Measurements from ENCODE around the gene NAV3.
A peak's percentile ranks its signal among the peaks of the same experiment; 100 is the strongest.

The NAV3 gene

DNA sequence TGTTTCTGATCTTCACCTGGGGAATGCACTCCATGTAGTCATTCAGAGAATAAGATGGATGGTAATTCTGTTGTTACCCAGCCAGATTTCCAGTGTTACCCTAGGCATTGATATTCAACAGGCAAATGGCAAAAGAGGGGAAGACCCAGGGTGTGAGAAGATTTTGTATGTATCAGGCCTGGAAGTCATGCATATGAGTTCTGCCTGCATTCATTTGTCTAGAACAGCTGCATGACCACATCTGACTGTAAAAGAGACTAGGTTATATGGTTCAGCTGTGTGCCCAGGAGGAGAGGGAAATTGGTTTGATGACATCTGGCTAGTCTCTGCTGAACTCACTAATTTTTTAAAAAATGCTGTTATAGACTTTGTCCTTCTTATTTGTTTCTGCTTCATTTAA lies 224.9 kb downstream of the NAV3 start:
- Histone ChIP-seq H3K4me3 (ENCODE audit: control insufficient read depth in 1 of 7, extremely low read depth in 1 of 7, insufficient read depth in 4 of 7, low read depth in 2 of 7, low read length in 6 of 7) (no peak overlapping the region), H3K9me3 (ENCODE audit: control extremely low read depth in 1 of 5, control insufficient read depth in 4 of 5, insufficient read depth in 2 of 5, low read depth in 1 of 5, low read length in 4 of 5) (no peaks in the 10 kb centered on the region), H3K4me1 (ENCODE audit: control extremely low read depth in 1 of 4, control insufficient read depth in 4 of 4, insufficient read depth in 4 of 4, low read length in 3 of 4) (no peaks in the 10 kb centered on the region), H3K36me3 (ENCODE audit: control insufficient read depth in 4 of 4, insufficient read depth in 4 of 4, low read length in 3 of 4) (no peaks in the 10 kb centered on the region), H3K27ac (ENCODE audit: insufficient read depth in 1 of 2, low read depth in 1 of 2, low read length in 2 of 2, poor library complexity in 1 of 2, severe bottlenecking in 2 of 2) (no peak overlapping the region), H3K27me3 (replicated peaks in 2 of 5; ENCODE audit: control insufficient read depth in 4 of 5, insufficient read depth in 5 of 5, low read length in 4 of 5) (no peaks in the 10 kb centered on the region)
- DNase-seq = no peak
- ChIA-PET POLR2A (no interaction called here), CTCF (no interaction called here)

- no peak for DNase-seq
- Histone ChIP-seq H3K36me3 (ENCODE audit: control insufficient read depth in 4 of 4, insufficient read depth in 4 of 4, low read length in 3 of 4) (no peaks in the 10 kb centered on the region), H3K9me3 (ENCODE audit: control extremely low read depth in 1 of 5, control insufficient read depth in 4 of 5, insufficient read depth in 2 of 5, low read depth in 1 of 5, low read length in 4 of 5) (no peaks in the 10 kb centered on the region), H3K4me3 (ENCODE audit: control insufficient read depth in 1 of 7, extremely low read depth in 1 of 7, insufficient read depth in 4 of 7, low read depth in 2 of 7, low read length in 6 of 7) (no peak overlapping the region), H3K27me3 (replicated peaks in 2 of 5; ENCODE audit: control insufficient read depth in 4 of 5, insufficient read depth in 5 of 5, low read length in 4 of 5) (no peaks in the 10 kb centered on the region), H3K27ac (ENCODE audit: insufficient read depth in 1 of 2, low read depth in 1 of 2, low read length in 2 of 2, poor library complexity in 1 of 2, severe bottlenecking in 2 of 2) (no peak overlapping the region), H3K4me1 (ENCODE audit: control extremely low read depth in 1 of 4, control insufficient read depth in 4 of 4, insufficient read depth in 4 of 4, low read length in 3 of 4) (no peaks in the 10 kb centered on the region)
- no CpG with 5 or more reads among the region's 1 CpG for WGBS (ENCODE audit: insufficient coverage)
- POLR2A ChIA-PET = no interaction called here
- CTCF ChIA-PET = no interaction called here
Observed at GRCh38 chr12:78057075-78057474, 226.4 kb downstream of the NAV3 start.

- Histone ChIP-seq H3K9me3 (ENCODE audit: control extremely low read depth in 1 of 5, control insufficient read depth in 4 of 5, insufficient read depth in 2 of 5, low read depth in 1 of 5, low read length in 4 of 5) (no peaks in the 10 kb centered on the region), H3K27ac (ENCODE audit: insufficient read depth in 1 of 2, low read depth in 1 of 2, low read length in 2 of 2, poor library complexity in 1 of 2, severe bottlenecking in 2 of 2) (no peak overlapping the region), H3K36me3 (ENCODE audit: control insufficient read depth in 4 of 4, insufficient read depth in 4 of 4, low read length in 3 of 4) (no peaks in the 10 kb centered on the region), H3K4me1 (ENCODE audit: control extremely low read depth in 1 of 4, control insufficient read depth in 4 of 4, insufficient read depth in 4 of 4, low read length in 3 of 4) (peaks cover 0 to 2% (median 0%) of the 10 kb centered on the region in 4 experiments), H3K4me3 (ENCODE audit: control insufficient read depth in 1 of 7, extremely low read depth in 1 of 7, insufficient read depth in 4 of 7, low read depth in 2 of 7, low read length in 6 of 7) (no peak overlapping the region), H3K27me3 (replicated peaks in 2 of 5; ENCODE audit: control insufficient read depth in 4 of 5, insufficient read depth in 5 of 5, low read length in 4 of 5) (no peaks in the 10 kb centered on the region)
- CTCF ChIA-PET = no interaction called here
- no CpG with 5 or more reads among the region's 1 CpG for WGBS (ENCODE audit: insufficient coverage)
- no peak for DNase-seq
- POLR2A ChIA-PET = no interaction called here
Observed at GRCh38 chr12:78060186-78060585, 229.5 kb downstream of the NAV3 start.

- CTCF ChIA-PET = no interaction called here
- no peak overlapping the region for H3K4me3 ChIP-seq (ENCODE audit: control insufficient read depth in 1 of 7, extremely low read depth in 1 of 7, insufficient read depth in 4 of 7, low read depth in 2 of 7, low read length in 6 of 7)
- no peaks in the 10 kb centered on the region for H3K36me3 ChIP-seq (ENCODE audit: control insufficient read depth in 4 of 4, insufficient read depth in 4 of 4, low read length in 3 of 4)
- DNase-seq = peak; percentile 16 to 66 (median 66)
- H3K27me3 ChIP-seq (replicated peaks in 2 of 5; ENCODE audit: control insufficient read depth in 4 of 5, insufficient read depth in 5 of 5, low read length in 4 of 5) = no peaks in the 10 kb centered on the region
- H3K9me3 ChIP-seq (ENCODE audit: control extremely low read depth in 1 of 5, control insufficient read depth in 4 of 5, insufficient read depth in 2 of 5, low read depth in 1 of 5, low read length in 4 of 5) = no peaks in the 10 kb centered on the region
- peaks cover 0 to 2% (median 0%) of the 10 kb centered on the region in 4 experiments for H3K4me1 ChIP-seq (ENCODE audit: control extremely low read depth in 1 of 4, control insufficient read depth in 4 of 4, insufficient read depth in 4 of 4, low read length in 3 of 4)
- H3K27ac ChIP-seq (ENCODE audit: insufficient read depth in 1 of 2, low read depth in 1 of 2, low read length in 2 of 2, poor library complexity in 1 of 2, severe bottlenecking in 2 of 2) = no peak overlapping the region
- POLR2A ChIA-PET = no interaction called here
Observed at GRCh38 chr12:78062786-78063185, 232.1 kb downstream of the NAV3 start.

DNA sequence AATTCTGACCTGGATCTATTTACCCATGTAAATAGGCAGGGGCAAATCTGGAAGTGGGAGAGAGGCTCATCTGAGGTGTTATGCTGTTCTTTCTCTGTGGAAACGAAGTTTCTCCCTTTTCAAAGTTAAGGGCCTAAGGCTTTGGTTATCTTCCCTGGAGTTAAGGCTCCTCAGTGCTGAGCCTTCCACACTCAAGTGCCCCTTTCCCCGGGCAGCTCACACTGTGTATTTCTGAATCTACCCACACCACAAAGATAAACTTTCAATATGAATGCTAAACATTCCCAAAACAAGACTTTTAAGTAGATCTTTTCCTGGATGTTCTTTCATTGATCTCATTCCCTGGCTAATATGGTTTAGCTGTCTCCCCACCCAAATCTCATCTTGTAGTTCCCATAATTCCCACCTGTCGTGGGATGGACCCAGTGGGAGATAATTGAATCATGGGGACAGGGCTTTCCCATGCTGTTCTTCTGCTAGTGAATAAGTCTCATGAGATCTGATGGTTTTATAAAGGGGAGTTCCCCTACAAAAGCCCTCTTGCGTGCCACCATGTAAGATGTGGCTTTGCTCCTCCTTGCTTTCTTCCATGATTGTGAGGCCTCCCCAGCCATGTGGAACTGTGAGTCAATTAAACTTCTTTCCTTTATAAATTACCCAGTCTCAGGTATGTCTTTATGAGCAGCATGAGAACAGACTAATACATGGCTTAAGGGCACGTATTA lies 251.1 kb downstream of the NAV3 start:
- POLR2A ChIA-PET = no interaction called here
- no peak overlapping the region for H3K4me3 ChIP-seq (ENCODE audit: control insufficient read depth in 1 of 7, extremely low read depth in 1 of 7, insufficient read depth in 4 of 7, low read depth in 2 of 7, low read length in 6 of 7)
- DNase-seq = no peak
- CTCF ChIA-PET = no interaction called here
- H3K27me3 ChIP-seq (replicated peaks in 2 of 5; ENCODE audit: control insufficient read depth in 4 of 5, insufficient read depth in 5 of 5, low read length in 4 of 5) = peaks cover 0 to 3% (median 0%) of the 10 kb centered on the region in 5 experiments
- H3K36me3 ChIP-seq (ENCODE audit: control insufficient read depth in 4 of 4, insufficient read depth in 4 of 4, low read length in 3 of 4) = no peaks in the 10 kb centered on the region
- WGBS (ENCODE audit: insufficient coverage) = 100% methylated on average over 2 of the region's 5 CpGs
- no peak overlapping the region for H3K27ac ChIP-seq (ENCODE audit: insufficient read depth in 1 of 2, low read depth in 1 of 2, low read length in 2 of 2, poor library complexity in 1 of 2, severe bottlenecking in 2 of 2)
- no peaks in the 10 kb centered on the region for H3K9me3 ChIP-seq (ENCODE audit: control extremely low read depth in 1 of 5, control insufficient read depth in 4 of 5, insufficient read depth in 2 of 5, low read depth in 1 of 5, low read length in 4 of 5)
- no peaks in the 10 kb centered on the region for H3K4me1 ChIP-seq (ENCODE audit: control extremely low read depth in 1 of 4, control insufficient read depth in 4 of 4, insufficient read depth in 4 of 4, low read length in 3 of 4)

- WGBS (ENCODE audit: insufficient coverage) = 100% methylated on average over 1 of the region's 4 CpGs
- H3K27ac ChIP-seq (ENCODE audit: insufficient read depth in 1 of 2, low read depth in 1 of 2, low read length in 2 of 2, poor library complexity in 1 of 2, severe bottlenecking in 2 of 2) = no peak overlapping the region
- H3K9me3 ChIP-seq (ENCODE audit: control extremely low read depth in 1 of 5, control insufficient read depth in 4 of 5, insufficient read depth in 2 of 5, low read depth in 1 of 5, low read length in 4 of 5) = no peaks in the 10 kb centered on the region
- POLR2A ChIA-PET = no interaction called here
- peaks cover 0 to 3% (median 0%) of the 10 kb centered on the region in 5 experiments for H3K27me3 ChIP-seq (replicated peaks in 2 of 5; ENCODE audit: control insufficient read depth in 4 of 5, insufficient read depth in 5 of 5, low read length in 4 of 5)
- no peaks in the 10 kb centered on the region for H3K36me3 ChIP-seq (ENCODE audit: control insufficient read depth in 4 of 4, insufficient read depth in 4 of 4, low read length in 3 of 4)
- no peaks in the 10 kb centered on the region for H3K4me1 ChIP-seq (ENCODE audit: control extremely low read depth in 1 of 4, control insufficient read depth in 4 of 4, insufficient read depth in 4 of 4, low read length in 3 of 4)
- CTCF ChIA-PET = no interaction called here
- no peak overlapping the region for H3K4me3 ChIP-seq (ENCODE audit: control insufficient read depth in 1 of 7, extremely low read depth in 1 of 7, insufficient read depth in 4 of 7, low read depth in 2 of 7, low read length in 6 of 7)
- no peak for DNase-seq
Observed at GRCh38 chr12:78085542-78086182, 255.0 kb downstream of the NAV3 start.

GRCh38 chr12:78086553-78087362 lies 256.1 kb downstream of the NAV3 start:
- ChIA-PET POLR2A (no interaction called here), CTCF (no interaction called here)
- Histone ChIP-seq H3K4me1 (ENCODE audit: control extremely low read depth in 1 of 4, control insufficient read depth in 4 of 4, insufficient read depth in 4 of 4, low read length in 3 of 4) (no peaks in the 10 kb centered on the region), H3K36me3 (ENCODE audit: control insufficient read depth in 4 of 4, insufficient read depth in 4 of 4, low read length in 3 of 4) (no peaks in the 10 kb centered on the region), H3K4me3 (ENCODE audit: control insufficient read depth in 1 of 7, extremely low read depth in 1 of 7, insufficient read depth in 4 of 7, low read depth in 2 of 7, low read length in 6 of 7) (no peak overlapping the region), H3K27me3 (replicated peaks in 2 of 5; ENCODE audit: control insufficient read depth in 4 of 5, insufficient read depth in 5 of 5, low read length in 4 of 5) (no peaks in the 10 kb centered on the region), H3K27ac (ENCODE audit: insufficient read depth in 1 of 2, low read depth in 1 of 2, low read length in 2 of 2, poor library complexity in 1 of 2, severe bottlenecking in 2 of 2) (no peak overlapping the region), H3K9me3 (ENCODE audit: control extremely low read depth in 1 of 5, control insufficient read depth in 4 of 5, insufficient read depth in 2 of 5, low read depth in 1 of 5, low read length in 4 of 5) (no peaks in the 10 kb centered on the region)
- DNase-seq = no peak
